Tibial nerve (tissue), 3 donors: ENCODE measurements around the gene FANCC.

Experiments
- POLR2A ChIP-seq, 2 donors: fragments of 450-650 bp; IDR thresholded peaks; one replicate each; pipeline ENCODE4 v1.6.1; 2017; ENCODE audit warnings: antibody characterized with exemption in 2 of 2, mild to moderate bottlenecking in 2 of 2, moderate library complexity in 2 of 2
- TF ChIP-seq, protein P1 (sequence below), 5 experiments: fragments of 200-600 bp in 3 of 5; fragments of 450-650 bp in 2 of 5; sonication (generic) in 3 of 5; IDR thresholded peaks; one replicate each; pipeline ENCODE4 v1.5.1; 2016 to 2019; ENCODE audit warnings: antibody characterized with exemption in 5 of 5, mild to moderate bottlenecking in 3 of 5, moderate library complexity in 2 of 5

DNA sequence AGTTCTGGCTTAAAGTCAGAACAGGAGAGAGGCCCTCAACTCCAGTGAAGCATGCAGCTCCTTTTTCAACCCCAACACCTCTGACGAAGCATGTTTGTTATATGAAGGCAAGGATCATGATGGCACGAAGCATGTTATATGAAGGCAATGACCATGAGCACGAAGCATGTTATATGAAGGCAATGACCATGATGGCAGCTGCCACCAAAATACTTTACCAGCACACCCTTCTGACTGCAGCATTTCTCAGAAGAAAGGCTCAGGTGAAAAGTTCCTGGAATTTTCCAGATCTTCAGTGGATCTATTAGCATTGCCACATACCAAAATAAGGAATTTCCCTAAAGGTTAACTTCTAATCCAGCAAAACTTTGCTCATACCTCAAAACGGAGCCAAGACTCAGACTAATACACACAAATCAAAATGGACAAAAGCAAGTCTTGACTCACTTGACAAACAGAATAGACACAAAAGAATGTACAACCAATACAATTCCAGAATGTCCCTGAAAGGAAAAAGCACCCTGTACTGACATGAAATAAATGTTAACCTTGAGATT is 217.4 kb downstream of the FANCC start:
- TF ChIP-seq, protein P1, sequence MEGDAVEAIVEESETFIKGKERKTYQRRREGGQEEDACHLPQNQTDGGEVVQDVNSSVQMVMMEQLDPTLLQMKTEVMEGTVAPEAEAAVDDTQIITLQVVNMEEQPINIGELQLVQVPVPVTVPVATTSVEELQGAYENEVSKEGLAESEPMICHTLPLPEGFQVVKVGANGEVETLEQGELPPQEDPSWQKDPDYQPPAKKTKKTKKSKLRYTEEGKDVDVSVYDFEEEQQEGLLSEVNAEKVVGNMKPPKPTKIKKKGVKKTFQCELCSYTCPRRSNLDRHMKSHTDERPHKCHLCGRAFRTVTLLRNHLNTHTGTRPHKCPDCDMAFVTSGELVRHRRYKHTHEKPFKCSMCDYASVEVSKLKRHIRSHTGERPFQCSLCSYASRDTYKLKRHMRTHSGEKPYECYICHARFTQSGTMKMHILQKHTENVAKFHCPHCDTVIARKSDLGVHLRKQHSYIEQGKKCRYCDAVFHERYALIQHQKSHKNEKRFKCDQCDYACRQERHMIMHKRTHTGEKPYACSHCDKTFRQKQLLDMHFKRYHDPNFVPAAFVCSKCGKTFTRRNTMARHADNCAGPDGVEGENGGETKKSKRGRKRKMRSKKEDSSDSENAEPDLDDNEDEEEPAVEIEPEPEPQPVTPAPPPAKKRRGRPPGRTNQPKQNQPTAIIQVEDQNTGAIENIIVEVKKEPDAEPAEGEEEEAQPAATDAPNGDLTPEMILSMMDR (IDR thresholded peaks at IDR 0.05): no peak
- TF ChIP-seq POLR2A (IDR thresholded peaks at IDR 0.05): no peak
